ENCODE results near the gene DAB1. TPM values are rescaled to one million over a fixed set of nuclear protein-coding genes. Genes with fewer than 3 reads are reported as not detected.

The DAB1 gene
- total RNA-seq, 3 donors from 2014 or later, result not detected

DNA sequence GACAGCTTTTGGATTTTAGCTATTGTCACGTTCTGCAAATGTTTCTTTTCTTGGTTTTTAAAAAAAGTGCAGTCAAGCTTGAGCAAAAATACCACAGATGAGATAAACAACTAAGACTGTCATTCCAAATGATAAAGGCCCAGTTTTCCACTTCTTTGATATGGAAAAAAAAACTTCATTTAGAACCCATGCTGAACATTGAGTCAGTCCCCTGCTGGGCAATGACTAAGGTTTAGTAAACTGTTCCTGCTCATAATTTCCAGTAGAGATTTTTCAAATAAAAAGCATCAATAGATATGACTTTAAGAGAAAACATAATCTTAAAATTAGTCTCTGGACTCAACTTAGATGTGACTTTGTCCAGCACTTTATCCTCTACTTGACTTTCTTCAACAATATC lies 290.2 kb downstream of the DAB1 start:
- H3K4me1 Mint-ChIP-seq (ENCODE audit: low read depth), result no peaks in the 10 kb centered on the region
- no peak for ATAC-seq
- peaks cover 1% of the 10 kb centered on the region for H3K36me3 Mint-ChIP-seq (ENCODE audit: insufficient read depth)
- DNase-seq, result no peak
- H3K9me3 Mint-ChIP-seq, result no peaks in the 10 kb centered on the region
- H3K4me3 Mint-ChIP-seq, result no peak overlapping the region
- H3K27me3 Mint-ChIP-seq (ENCODE audit: low read depth), result no peaks in the 10 kb centered on the region

GRCh38 chr1:57132993-57133622 lies 290.8 kb downstream of the DAB1 start:
- Mint-ChIP-seq H3K36me3 (ENCODE audit: insufficient read depth) (peaks cover 1% of the 10 kb centered on the region), H3K27me3 (ENCODE audit: low read depth) (no peaks in the 10 kb centered on the region), H3K4me1 (ENCODE audit: low read depth) (no peaks in the 10 kb centered on the region), H3K4me3 (no peak overlapping the region), H3K9me3 (no peaks in the 10 kb centered on the region)
- ATAC-seq (no peak), DNase-seq (no peak)

DNA sequence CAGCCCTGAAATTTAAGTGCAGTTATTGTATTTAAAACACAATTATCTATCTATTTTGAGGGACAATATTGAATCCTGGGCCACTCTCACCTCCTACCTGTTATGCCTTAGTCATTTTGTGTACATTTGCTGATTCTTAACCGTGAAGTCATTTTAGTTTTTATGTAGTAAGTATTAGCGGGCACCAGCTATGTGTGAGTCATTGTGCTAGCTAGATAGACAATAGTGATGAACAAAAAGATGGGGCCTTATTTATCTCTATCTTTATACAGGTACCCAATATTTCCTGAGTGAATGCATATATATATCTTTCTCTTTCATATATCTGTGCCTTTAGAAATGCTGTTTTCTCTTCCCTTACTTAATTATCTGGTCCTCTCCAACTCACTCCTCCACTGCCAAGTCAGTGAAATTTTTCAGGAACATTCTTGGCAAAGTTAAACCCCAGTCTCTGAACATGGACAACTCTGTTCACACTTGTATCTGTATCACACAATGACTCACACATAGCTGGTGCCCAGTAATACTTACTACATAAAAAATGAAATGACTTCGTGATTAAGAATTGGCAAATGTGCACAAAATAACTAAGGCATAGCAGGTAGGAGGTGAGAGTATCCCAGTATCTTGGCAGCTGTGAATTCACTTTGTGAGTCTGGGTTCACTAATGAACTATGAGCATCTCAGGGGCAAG lies 292.0 kb downstream of the DAB1 start:
- peaks cover 1% of the 10 kb centered on the region for H3K36me3 Mint-ChIP-seq (ENCODE audit: insufficient read depth)
- H3K4me1 Mint-ChIP-seq (ENCODE audit: low read depth), result no peaks in the 10 kb centered on the region
- H3K4me3 Mint-ChIP-seq, result no peak overlapping the region
- ATAC-seq (no peak), DNase-seq (no peak)
- H3K27me3 Mint-ChIP-seq (ENCODE audit: low read depth), result no peaks in the 10 kb centered on the region
- H3K9me3 Mint-ChIP-seq, result no peaks in the 10 kb centered on the region

- ATAC-seq (no peak), DNase-seq (no peak)
- Mint-ChIP-seq H3K4me1 (ENCODE audit: low read depth) (no peaks in the 10 kb centered on the region), H3K4me3 (no peak overlapping the region), H3K9me3 (no peaks in the 10 kb centered on the region), H3K36me3 (ENCODE audit: insufficient read depth) (peaks cover 1% of the 10 kb centered on the region), H3K27me3 (ENCODE audit: low read depth) (no peaks in the 10 kb centered on the region)
These were observed 292.6 kb downstream of the DAB1 start for GRCh38 chr1:57131257-57131656.

DNA sequence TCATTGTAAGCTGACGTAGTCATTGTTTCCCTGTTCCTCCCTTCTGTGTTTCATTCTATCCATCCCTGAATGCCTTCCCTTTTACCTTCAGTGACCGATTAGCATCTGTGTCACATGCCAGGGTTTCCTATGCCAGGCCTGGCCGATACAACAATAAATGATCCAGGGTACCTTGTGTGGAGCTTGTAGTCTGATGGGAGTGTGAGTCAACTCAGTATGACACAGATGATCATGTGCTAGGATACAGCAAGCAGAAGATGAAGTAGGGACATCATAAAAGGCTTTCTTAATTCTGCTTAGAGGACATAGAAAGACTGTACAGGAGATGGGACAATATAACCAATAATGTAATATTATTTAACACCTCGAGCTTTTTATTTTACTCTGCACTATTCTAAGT lies 294.0 kb downstream of the DAB1 start:
- Mint-ChIP-seq H3K27me3 (ENCODE audit: low read depth) (no peaks in the 10 kb centered on the region), H3K36me3 (ENCODE audit: insufficient read depth) (no peaks in the 10 kb centered on the region), H3K4me3 (no peak overlapping the region), H3K9me3 (no peaks in the 10 kb centered on the region), H3K4me1 (ENCODE audit: low read depth) (no peaks in the 10 kb centered on the region)
- DNase-seq, result no peak
- ATAC-seq, result no peak

GRCh38 chr1:57127976-57128375 lies 295.9 kb downstream of the DAB1 start:
- DNase-seq (no peak), ATAC-seq (no peak)
- no peaks in the 10 kb centered on the region for H3K4me1 Mint-ChIP-seq (ENCODE audit: low read depth)
- H3K9me3 Mint-ChIP-seq, result no peaks in the 10 kb centered on the region
- H3K36me3 Mint-ChIP-seq (ENCODE audit: insufficient read depth), result no peaks in the 10 kb centered on the region
- H3K27me3 Mint-ChIP-seq (ENCODE audit: low read depth), result no peaks in the 10 kb centered on the region
- H3K4me3 Mint-ChIP-seq, result no peak overlapping the region

- H3K4me1 Mint-ChIP-seq (ENCODE audit: low read depth), result no peaks in the 10 kb centered on the region
These were observed 299.0 kb downstream of the DAB1 start for GRCh38 chr1:57124768-57125446.

DNA sequence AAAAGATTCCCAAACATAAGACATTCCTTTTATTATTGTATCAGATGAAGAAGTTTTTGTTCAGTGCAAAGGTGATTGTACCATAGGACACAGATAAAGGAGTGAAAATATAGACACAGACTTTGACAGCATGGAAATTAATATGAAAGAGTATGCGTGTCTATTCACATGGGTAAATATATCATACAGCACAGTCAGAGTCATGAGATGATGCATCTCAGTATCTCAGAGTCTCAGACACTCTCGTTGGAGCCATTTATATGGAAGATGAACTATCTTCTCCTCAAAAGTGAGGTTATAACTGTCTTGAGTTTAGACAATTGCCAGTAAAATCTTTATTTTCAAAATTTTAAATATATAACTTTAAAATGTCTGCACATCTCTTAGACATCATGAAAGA lies 299.7 kb downstream of the DAB1 start:
- no peaks in the 10 kb centered on the region for H3K36me3 Mint-ChIP-seq (ENCODE audit: insufficient read depth)
- DNase-seq (no peak), ATAC-seq (no peak)
- H3K9me3 Mint-ChIP-seq, result no peaks in the 10 kb centered on the region
- H3K4me3 Mint-ChIP-seq, result no peak overlapping the region
- no peaks in the 10 kb centered on the region for H3K27me3 Mint-ChIP-seq (ENCODE audit: low read depth)
- H3K4me1 Mint-ChIP-seq (ENCODE audit: low read depth), result no peaks in the 10 kb centered on the region

More at GRCh38 chr1:57124768-57125446, 299.0 kb downstream of the DAB1 start:
- Mint-ChIP-seq H3K4me3 (no peak overlapping the region), H3K27me3 (ENCODE audit: low read depth) (no peaks in the 10 kb centered on the region), H3K9me3 (no peaks in the 10 kb centered on the region), H3K36me3 (ENCODE audit: insufficient read depth) (no peaks in the 10 kb centered on the region)
- DNase-seq, result no peak
- peak; percentile 78 for ATAC-seq

DNA sequence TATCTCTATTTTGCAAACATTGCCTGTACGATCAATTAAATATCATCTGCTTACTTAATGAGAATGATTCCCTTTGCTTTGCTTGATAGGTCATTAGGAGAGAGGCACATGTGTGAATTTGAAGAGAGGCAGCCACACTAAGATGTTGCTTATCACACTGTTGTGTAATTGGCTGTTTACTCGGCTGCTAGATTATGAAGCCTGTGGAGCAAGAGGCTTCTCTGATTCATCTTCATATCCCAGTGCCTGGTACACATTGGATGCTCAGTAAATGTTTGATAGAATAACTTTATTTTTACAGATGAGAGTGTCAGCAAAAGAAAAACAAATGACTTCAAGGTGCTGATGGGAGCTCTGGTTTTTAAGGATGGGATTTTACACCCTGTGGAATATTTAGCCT lies 301.8 kb downstream of the DAB1 start:
- DNase-seq (no peak), ATAC-seq (no peak)
- Mint-ChIP-seq H3K4me1 (ENCODE audit: low read depth) (no peaks in the 10 kb centered on the region), H3K27me3 (ENCODE audit: low read depth) (no peaks in the 10 kb centered on the region), H3K36me3 (ENCODE audit: insufficient read depth) (no peaks in the 10 kb centered on the region), H3K4me3 (no peak overlapping the region), H3K9me3 (no peaks in the 10 kb centered on the region)

DNA sequence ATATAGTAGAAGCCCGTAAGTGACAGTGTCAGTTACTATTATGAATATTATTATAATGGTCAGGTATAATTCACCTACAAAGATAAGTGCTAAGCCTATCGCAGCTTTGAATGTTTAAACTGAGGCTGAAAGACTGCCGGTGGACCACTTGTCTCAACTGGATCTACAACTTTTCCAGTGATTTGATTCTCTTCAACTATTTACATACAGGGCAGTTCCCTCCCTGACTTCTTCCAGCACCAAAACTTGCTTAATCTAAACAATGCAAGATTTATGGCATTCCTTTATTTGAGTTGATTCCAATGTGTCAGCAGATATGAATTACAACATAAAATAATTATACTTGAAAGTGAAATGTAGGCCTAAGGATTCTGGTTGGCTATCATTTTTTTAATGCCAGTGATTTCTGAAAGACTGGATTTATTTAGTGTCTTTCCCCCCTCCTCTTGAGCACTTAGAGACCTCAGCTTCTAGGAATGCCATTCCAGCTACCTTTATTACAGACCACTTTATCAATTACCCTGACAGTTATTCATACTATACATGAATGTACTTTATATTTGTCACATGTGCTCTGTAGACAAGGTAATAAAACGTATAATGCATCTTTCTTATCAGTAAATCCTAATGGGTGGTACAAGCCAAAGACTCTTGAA lies 304.8 kb downstream of the DAB1 start:
- no peaks in the 10 kb centered on the region for H3K36me3 Mint-ChIP-seq (ENCODE audit: insufficient read depth)

GRCh38 chr1:57117753-57118152 lies 306.1 kb downstream of the DAB1 start:
- ATAC-seq (no peak), DNase-seq (no peak)
- H3K9me3 Mint-ChIP-seq, result no peaks in the 10 kb centered on the region
- no peaks in the 10 kb centered on the region for H3K36me3 Mint-ChIP-seq (ENCODE audit: insufficient read depth)
- no peaks in the 10 kb centered on the region for H3K27me3 Mint-ChIP-seq (ENCODE audit: low read depth)
- no peaks in the 10 kb centered on the region for H3K4me1 Mint-ChIP-seq (ENCODE audit: low read depth)
- H3K4me3 Mint-ChIP-seq, result no peak overlapping the region

More for the DNA sequence above, 304.8 kb downstream of the DAB1 start:
- Mint-ChIP-seq H3K4me3 (no peak overlapping the region), H3K9me3 (no peaks in the 10 kb centered on the region), H3K27me3 (ENCODE audit: low read depth) (no peaks in the 10 kb centered on the region), H3K4me1 (ENCODE audit: low read depth) (no peaks in the 10 kb centered on the region)
- DNase-seq (no peak), ATAC-seq (no peak)

GRCh38 chr1:57116871-57117270 lies 307.0 kb downstream of the DAB1 start:
- H3K4me1 Mint-ChIP-seq (ENCODE audit: low read depth), result no peaks in the 10 kb centered on the region
- no peaks in the 10 kb centered on the region for H3K9me3 Mint-ChIP-seq
- H3K36me3 Mint-ChIP-seq (ENCODE audit: insufficient read depth), result no peaks in the 10 kb centered on the region
- DNase-seq (no peak), ATAC-seq (no peak)
- no peaks in the 10 kb centered on the region for H3K27me3 Mint-ChIP-seq (ENCODE audit: low read depth)
- no peak overlapping the region for H3K4me3 Mint-ChIP-seq

GRCh38 chr1:57115030-57115614 lies 308.7 kb downstream of the DAB1 start:
- H3K4me1 Mint-ChIP-seq (ENCODE audit: low read depth), result no peaks in the 10 kb centered on the region

GRCh38 chr1:57112148-57112547 lies 311.7 kb downstream of the DAB1 start:
- ATAC-seq (no peak), DNase-seq (no peak)
- no peaks in the 10 kb centered on the region for H3K9me3 Mint-ChIP-seq
- H3K4me3 Mint-ChIP-seq, result no peak overlapping the region
- H3K36me3 Mint-ChIP-seq (ENCODE audit: insufficient read depth), result no peaks in the 10 kb centered on the region
- no peaks in the 10 kb centered on the region for H3K27me3 Mint-ChIP-seq (ENCODE audit: low read depth)
- H3K4me1 Mint-ChIP-seq (ENCODE audit: low read depth), result no peaks in the 10 kb centered on the region

More at GRCh38 chr1:57115030-57115614, 308.7 kb downstream of the DAB1 start:
- no peak for ATAC-seq
- Mint-ChIP-seq H3K36me3 (ENCODE audit: insufficient read depth) (no peaks in the 10 kb centered on the region), H3K4me3 (no peak overlapping the region), H3K9me3 (no peaks in the 10 kb centered on the region), H3K27me3 (ENCODE audit: low read depth) (no peaks in the 10 kb centered on the region)
- no peak for DNase-seq
